Neural progenitor cell (in vitro differentiated cells): ENCODE results near the gene KNOP1. TPM values are rescaled to one million over a fixed set of nuclear protein-coding genes. Genes with fewer than 3 reads are reported as not detected.
"Not testable (repeated sequence)": the region's sequence is repeated elsewhere in the genome, so short reads cannot be mapped to it uniquely, and the experiment has no call there.

Experiments
- DNase-seq: peaks from one replicate; pipeline ENCODE4 v3.0.0-alpha.2; 2016; ENCODE audit warnings: low spot score
- H2AFZ ChIP-seq: fragments of 200-600 bp; sonication (generic); replicated peaks from 2 replicates; pipeline ENCODE4 v1.6.1; 2016; ENCODE audit warnings: antibody characterized with exemption
- H3F3A ChIP-seq: fragments of 200-600 bp; sonication (generic); 2 replicates; pipeline ENCODE4 v1.6.1; 2016; ENCODE audit warnings: antibody characterized with exemption, low read depth
- H3K27ac ChIP-seq: fragments of 200-600 bp; sonication (generic); 2 replicates; pipeline ENCODE4 v1.5.1; 2016; ENCODE audit warnings: mild to moderate bottlenecking
- H3K27me3 ChIP-seq: fragments of 200-600 bp; sonication (generic); 2 replicates; pipeline ENCODE4 v1.6.1; 2016; ENCODE audit warnings: mild to moderate bottlenecking, moderate library complexity
- H3K36me3 ChIP-seq: fragments of 200-600 bp; sonication (generic); 2 replicates; pipeline ENCODE4 v1.5.1; 2016
- H3K4me1 ChIP-seq: fragments of 200-600 bp; sonication (generic); 2 replicates; pipeline ENCODE4 v1.6.1; 2016; ENCODE audit warnings: mixed run types
- H3K4me2 ChIP-seq: fragments of 200-600 bp; sonication (generic); 2 replicates; pipeline ENCODE4 v1.6.1; 2016
- H3K4me3 ChIP-seq: fragments of 200-600 bp; sonication (generic); 2 replicates; pipeline ENCODE4 v1.5.1; 2016
- H3K79me2 ChIP-seq: fragments of 200-600 bp; sonication (generic); 2 replicates; pipeline ENCODE4 v1.6.1; 2016; ENCODE audit warnings: low read depth
- H3K9ac ChIP-seq: fragments of 200-600 bp; sonication (generic); 2 replicates; pipeline ENCODE4 v1.6.1; 2016
- H3K9me3 ChIP-seq: fragments of 200-600 bp; sonication (generic); 2 replicates; pipeline ENCODE4 v1.5.1; 2016; ENCODE audit warnings: low read depth
- H4K20me1 ChIP-seq: fragments of 200-600 bp; sonication (generic); 2 replicates; pipeline ENCODE4 v1.6.1; 2016; ENCODE audit warnings: low read depth
- H3K27ac Mint-ChIP-seq: 3 replicates; pipeline ENCODE4 v1.8.0; 2021; ENCODE audit warnings: mixed read lengths
- H3K27me3 Mint-ChIP-seq: 2 replicates; pipeline ENCODE4 v1.8.0; 2022; ENCODE audit warnings: low read depth, mild to moderate bottlenecking, inconsistent platforms, moderate library complexity, mixed read lengths; ENCODE audit not compliant: insufficient read depth
- H3K36me3 Mint-ChIP-seq: 3 replicates; pipeline ENCODE4 v1.8.0; 2021; ENCODE audit warnings: mixed read lengths
- H3K4me1 Mint-ChIP-seq: 3 replicates; pipeline ENCODE4 v1.8.0; 2021; ENCODE audit warnings: mixed read lengths
- H3K4me3 Mint-ChIP-seq: 3 replicates; pipeline ENCODE4 v1.8.0; 2021; ENCODE audit warnings: mild to moderate bottlenecking, moderate library complexity, mixed read lengths
- H3K9me3 Mint-ChIP-seq: 3 replicates; pipeline ENCODE4 v1.8.0; 2020; ENCODE audit warnings: mixed read lengths
- EZH2 ChIP-seq: fragments of 200-600 bp; sonication (generic); IDR thresholded peaks from 2 replicates; pipeline ENCODE4 v1.6.1; 2017; ENCODE audit warnings: antibody characterized with exemption, mild to moderate bottlenecking, moderate library complexity
- EZH2phosphoT487 ChIP-seq: fragments of 200-600 bp; sonication (generic); IDR thresholded peaks from 2 replicates; pipeline ENCODE4 v1.6.1; 2017; ENCODE audit warnings: antibody characterized with exemption
- total RNA-seq: library from RNA; depleted of rRNA; stranded (reverse); fragments of >200 nt; gene quantifications from 2 replicates; pipeline ENCODE4 v1.2.3, GENCODE V29; 2015; ENCODE audit warnings: low replicate concordance
- TF ChIP-seq, protein P1 (sequence below): fragments of 200-600 bp; sonication (generic); IDR thresholded peaks from 2 replicates; pipeline ENCODE4 v1.5.1; 2017; ENCODE audit warnings: antibody characterized with exemption, mild to moderate bottlenecking

KNOP1 gene
- total RNA-seq, 1 donor from 2014 or later: 130 TPM

DNA sequence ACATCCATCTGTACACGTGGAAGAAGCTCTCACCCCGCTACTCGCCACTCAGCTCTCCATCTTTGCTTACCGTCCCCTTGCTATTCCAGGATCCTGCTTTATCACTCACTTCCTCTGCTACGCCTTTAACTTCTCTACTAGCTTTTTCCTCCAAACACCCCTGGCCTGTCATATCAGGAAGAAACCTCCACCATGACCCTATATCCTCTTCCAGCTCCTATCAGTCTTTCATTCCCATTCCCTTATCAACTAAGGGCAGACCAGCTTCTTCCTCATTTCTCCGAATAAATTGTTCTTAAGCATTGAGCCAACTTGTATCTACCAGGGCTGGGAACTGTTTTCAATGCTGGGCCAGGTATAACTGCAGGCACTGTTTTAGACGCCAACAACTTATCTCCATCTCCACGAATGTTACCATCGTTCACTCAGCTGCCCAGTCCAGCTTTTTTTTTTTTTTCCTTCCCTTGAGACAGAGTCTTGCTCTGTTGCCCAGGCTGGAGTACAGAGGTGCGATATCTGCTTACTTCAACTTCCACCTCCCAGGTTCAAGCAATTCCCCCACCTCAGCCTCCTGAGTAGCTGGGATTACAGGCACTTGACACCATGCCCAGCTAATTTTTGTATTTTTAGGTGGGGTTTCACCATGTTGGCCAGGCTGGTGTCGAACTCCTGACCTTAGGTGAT is 4.4 kb upstream of the KNOP1 start:
- TF ChIP-seq, protein P1, sequence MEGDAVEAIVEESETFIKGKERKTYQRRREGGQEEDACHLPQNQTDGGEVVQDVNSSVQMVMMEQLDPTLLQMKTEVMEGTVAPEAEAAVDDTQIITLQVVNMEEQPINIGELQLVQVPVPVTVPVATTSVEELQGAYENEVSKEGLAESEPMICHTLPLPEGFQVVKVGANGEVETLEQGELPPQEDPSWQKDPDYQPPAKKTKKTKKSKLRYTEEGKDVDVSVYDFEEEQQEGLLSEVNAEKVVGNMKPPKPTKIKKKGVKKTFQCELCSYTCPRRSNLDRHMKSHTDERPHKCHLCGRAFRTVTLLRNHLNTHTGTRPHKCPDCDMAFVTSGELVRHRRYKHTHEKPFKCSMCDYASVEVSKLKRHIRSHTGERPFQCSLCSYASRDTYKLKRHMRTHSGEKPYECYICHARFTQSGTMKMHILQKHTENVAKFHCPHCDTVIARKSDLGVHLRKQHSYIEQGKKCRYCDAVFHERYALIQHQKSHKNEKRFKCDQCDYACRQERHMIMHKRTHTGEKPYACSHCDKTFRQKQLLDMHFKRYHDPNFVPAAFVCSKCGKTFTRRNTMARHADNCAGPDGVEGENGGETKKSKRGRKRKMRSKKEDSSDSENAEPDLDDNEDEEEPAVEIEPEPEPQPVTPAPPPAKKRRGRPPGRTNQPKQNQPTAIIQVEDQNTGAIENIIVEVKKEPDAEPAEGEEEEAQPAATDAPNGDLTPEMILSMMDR: no peak
- no peak for TF ChIP-seq EZH2phosphoT487
- no peak for TF ChIP-seq EZH2
- no peaks in the 10 kb centered on the region for H3K9me3 Mint-ChIP-seq

DNA sequence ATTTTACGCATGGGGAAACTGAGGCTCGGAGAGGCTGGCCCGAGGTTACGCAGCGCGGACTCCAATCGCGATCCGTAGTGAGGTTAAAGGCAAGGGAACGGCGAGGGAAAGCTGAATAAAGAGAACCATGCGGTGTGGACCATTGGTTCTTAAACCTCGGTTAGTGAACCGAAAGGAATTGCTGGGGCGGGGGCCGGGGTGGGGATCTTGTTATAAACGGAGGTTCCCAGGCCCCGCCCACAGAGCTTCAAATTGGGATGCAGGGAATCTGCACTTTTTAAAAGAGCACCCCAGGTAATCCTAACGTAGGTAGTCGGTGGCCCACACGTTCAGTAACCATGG is 568 bp upstream of the KNOP1 start:
- peak overlapping the region; percentile 100 for H2AFZ ChIP-seq
- Mint-ChIP-seq H3K4me3 (peak overlapping the region; percentile 99), H3K27ac (no peak overlapping the region), H3K4me1 (peaks cover 56% of the 10 kb centered on the region), H3K36me3 (peaks cover 21% of the 10 kb centered on the region), H3K27me3 (no peaks in the 10 kb centered on the region), H3K9me3 (no peaks in the 10 kb centered on the region)
- H3K27ac ChIP-seq: peak overlapping the region; percentile 84
- H3K27me3 ChIP-seq: no peaks in the 10 kb centered on the region
- DNase-seq: peak; percentile 78
- peak overlapping the region; percentile 87 for H3K4me3 ChIP-seq
- H3K79me2 ChIP-seq: peaks cover 75% of the 10 kb centered on the region
- H3K9ac ChIP-seq: peak overlapping the region; percentile 17
- peaks cover 6% of the 10 kb centered on the region for H3K36me3 ChIP-seq
- TF ChIP-seq EZH2phosphoT487 (no peak), EZH2 (no peak)
- TF ChIP-seq, protein P1: no peak
- peaks cover 18% of the 10 kb centered on the region for H3K4me1 ChIP-seq
- peaks cover 36% of the 10 kb centered on the region for H4K20me1 ChIP-seq
- peak overlapping the region; percentile 85 for H3K4me2 ChIP-seq
- H3K9me3 ChIP-seq: no peaks in the 10 kb centered on the region
- H3F3A ChIP-seq: peaks cover 44% of the 10 kb centered on the region

More for the DNA sequence above, 4.4 kb upstream of the KNOP1 start:
- DNase-seq: no peak
- Histone ChIP-seq H3K27me3 (no peaks in the 10 kb centered on the region), H3K4me3 (no peak overlapping the region), H3F3A (peaks cover 38% of the 10 kb centered on the region), H4K20me1 (no peaks in the 10 kb centered on the region), H3K4me1 (peaks cover 9% of the 10 kb centered on the region), H3K79me2 (peaks cover 37% of the 10 kb centered on the region), H3K27ac (no peak overlapping the region), H2AFZ (no peak overlapping the region), H3K36me3 (no peaks in the 10 kb centered on the region), H3K9ac (no peak overlapping the region), H3K9me3 (no peaks in the 10 kb centered on the region), H3K4me2 (no peak overlapping the region)
- Mint-ChIP-seq H3K27ac (no peak overlapping the region), H3K4me3 (no peak overlapping the region), H3K27me3 (peaks cover 2% of the 10 kb centered on the region), H3K4me1 (peaks cover 44% of the 10 kb centered on the region), H3K36me3 (peaks cover 18% of the 10 kb centered on the region)

DNA sequence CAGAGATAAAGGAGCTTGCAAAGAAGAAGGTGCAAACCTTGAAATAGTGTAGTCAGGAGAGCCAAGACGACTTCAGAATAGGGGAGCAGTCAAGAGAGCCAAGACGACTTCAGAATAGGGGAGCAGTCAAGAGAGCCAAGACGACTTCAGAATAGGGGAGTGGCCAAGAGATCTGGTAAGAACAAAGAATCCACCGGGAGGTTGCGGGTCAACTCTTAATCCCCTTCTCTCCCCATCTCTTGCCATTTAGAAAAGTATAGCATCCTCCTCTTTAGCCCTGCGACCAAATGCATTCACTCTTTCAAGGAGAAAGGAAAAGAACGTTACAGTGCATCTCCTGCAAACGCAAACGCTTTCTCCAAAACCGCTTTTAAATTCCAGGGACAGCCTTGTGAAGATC is 713 bp downstream of the KNOP1 start:
- H3K79me2 ChIP-seq: peaks cover 88% of the 10 kb centered on the region
- H3K4me3 Mint-ChIP-seq: peak overlapping the region; percentile 99
- peak overlapping the region; percentile 87 for H3K9ac ChIP-seq
- peak overlapping the region; percentile 100 for H2AFZ ChIP-seq
- H3K4me1 Mint-ChIP-seq: peaks cover 47% of the 10 kb centered on the region
- H3K4me1 ChIP-seq: peaks cover 18% of the 10 kb centered on the region
- no peaks in the 10 kb centered on the region for H3K9me3 Mint-ChIP-seq
- no peaks in the 10 kb centered on the region for H3K27me3 Mint-ChIP-seq
- H3K27ac Mint-ChIP-seq: peak overlapping the region; percentile 96
- peaks cover 49% of the 10 kb centered on the region for H3F3A ChIP-seq
- DNase-seq: peak; percentile 76
- H3K27me3 ChIP-seq: no peaks in the 10 kb centered on the region
- H3K36me3 ChIP-seq: peaks cover 6% of the 10 kb centered on the region
- H3K36me3 Mint-ChIP-seq: peaks cover 19% of the 10 kb centered on the region
- peaks cover 48% of the 10 kb centered on the region for H4K20me1 ChIP-seq
- peak overlapping the region; percentile 85 for H3K4me2 ChIP-seq
- TF ChIP-seq EZH2phosphoT487: no peak
- no peak for TF ChIP-seq EZH2
- TF ChIP-seq, protein P1: no peak
- H3K27ac ChIP-seq: peak overlapping the region; percentile 89
- peak overlapping the region; percentile 87 for H3K4me3 ChIP-seq
- H3K9me3 ChIP-seq: no peaks in the 10 kb centered on the region

DNA sequence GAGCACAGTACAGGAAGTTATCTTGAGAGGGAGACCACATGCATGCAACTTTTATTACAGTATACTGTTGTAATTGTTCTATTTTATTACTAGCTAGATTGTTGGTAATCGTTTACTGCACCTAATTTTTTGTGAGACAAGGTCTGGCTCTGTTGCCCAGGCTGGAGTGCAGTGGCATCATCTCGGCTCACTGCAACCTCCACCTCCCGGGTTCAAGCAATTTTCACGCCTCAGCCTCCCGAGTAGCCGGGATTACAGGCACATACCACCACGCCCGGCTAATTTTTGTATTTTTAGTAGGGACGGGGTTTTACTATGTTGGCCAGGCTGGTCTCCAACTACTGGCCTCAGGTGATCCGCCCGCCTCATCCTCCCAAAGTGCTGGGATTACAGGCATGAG is 1.3 kb downstream of the KNOP1 start:
- Histone ChIP-seq H3K9ac (peak overlapping the region; percentile 87), H3K4me1 (peaks cover 22% of the 10 kb centered on the region), H4K20me1 (peaks cover 54% of the 10 kb centered on the region), H3F3A (peaks cover 51% of the 10 kb centered on the region), H3K79me2 (peaks cover 93% of the 10 kb centered on the region), H3K4me2 (peak overlapping the region; percentile 85), H3K4me3 (peak overlapping the region; percentile 87)
- not testable (repeated sequence) for DNase-seq, H3K9me3 Mint-ChIP-seq, H3K27ac ChIP-seq, H3K9me3 ChIP-seq, H3K27me3 ChIP-seq, H2AFZ ChIP-seq, H3K36me3 ChIP-seq, H3K27me3 Mint-ChIP-seq
- H3K4me1 Mint-ChIP-seq: peaks cover 44% of the 10 kb centered on the region
- peak overlapping the region; percentile 38 for H3K27ac Mint-ChIP-seq
- peak overlapping the region; percentile 99 for H3K4me3 Mint-ChIP-seq
- peaks cover 19% of the 10 kb centered on the region for H3K36me3 Mint-ChIP-seq
